ENCODE results near the gene C6orf132. TPM values are rescaled to one million over a fixed set of nuclear protein-coding genes. Genes with fewer than 3 reads are reported as not detected.

Gene C6orf132
- 10 to 100 TPM in 1 of 4 donors, 1 to 10 TPM in 3; 3.0 to 19.0 (median 3.6) TPM for total RNA-seq

GRCh38 chr6:42142118-42142835 lies at the start of gene C6orf132:
C6orf132 (minus strand) TSS chr6:42142620; CDS start chr6:42142444, 176 bp downstream.
- no peak for DNase-seq (ENCODE audit: low spot score)
- ATAC-seq (ENCODE audit: low FRiP score), result peak; percentile 58
- no peak for TF ChIP-seq CTCF (IDR thresholded peaks at IDR 0.05)

- DNase-seq (ENCODE audit: low spot score), result no peak
- no peak for TF ChIP-seq CTCF (IDR thresholded peaks at IDR 0.05)
- no peak for ATAC-seq (ENCODE audit: low FRiP score)
These were observed 48.2 kb upstream of the C6orf132 start for GRCh38 chr6:42190554-42191183.

- DNase-seq (ENCODE audit: low spot score) (no peak), ATAC-seq (ENCODE audit: low FRiP score) (no peak)
- TF ChIP-seq CTCF (IDR thresholded peaks at IDR 0.05), result no peak
These were observed 46.0 kb upstream of the C6orf132 start for GRCh38 chr6:42188406-42188805.

GRCh38 chr6:42185597-42185996 lies 43.2 kb upstream of the C6orf132 start:
- DNase-seq (ENCODE audit: low spot score), result no peak
- ATAC-seq (ENCODE audit: low FRiP score), result no peak
- TF ChIP-seq CTCF (IDR thresholded peaks at IDR 0.05), result no peak

- DNase-seq (ENCODE audit: low spot score) (no peak), ATAC-seq (ENCODE audit: low FRiP score) (no peak)
- TF ChIP-seq CTCF (IDR thresholded peaks at IDR 0.05), result no peak
These were observed 42.1 kb upstream of the C6orf132 start for GRCh38 chr6:42184475-42184874.

GRCh38 chr6:42182101-42182500 lies 39.7 kb upstream of the C6orf132 start:
- DNase-seq (ENCODE audit: low spot score) (no peak), ATAC-seq (ENCODE audit: low FRiP score) (no peak)
- TF ChIP-seq CTCF (IDR thresholded peaks at IDR 0.05), result no peak

- ATAC-seq (ENCODE audit: low FRiP score) (no peak), DNase-seq (ENCODE audit: low spot score) (no peak)
- no peak for TF ChIP-seq CTCF (IDR thresholded peaks at IDR 0.05)
These were observed 37.5 kb upstream of the C6orf132 start for GRCh38 chr6:42179945-42180313.

All from omental fat pad (tissue), 4 donors.